NT2/D1 (cell line): ENCODE measurements around the gene CASQ2.

Experiments used
- SUZ12 ChIP-seq: IDR thresholded peaks from 2 replicates; pipeline ENCODE4 v1.6.1; 2011; ENCODE audit not compliant: insufficient read length, insufficient read depth; ENCODE audit errors: extremely low read depth
- YY1 ChIP-seq: IDR thresholded peaks from 2 replicates; pipeline ENCODE4 v1.6.1; 2011; ENCODE audit not compliant: insufficient read length, insufficient read depth
- ZNF274 ChIP-seq: IDR thresholded peaks from 2 replicates; pipeline ENCODE4 v1.6.1; 2011; ENCODE audit warnings: mild to moderate bottlenecking, low read depth, low read length

GRCh38 chr1:115762779-115763178, 5.7 kb downstream of the CASQ2 start:
- no peak for TF ChIP-seq ZNF274
- TF ChIP-seq YY1: no peak
- no peak for TF ChIP-seq SUZ12
